GM18861 (cell line): ENCODE measurements around the gene VNN1.

Source experiments
- ATAC-seq: cut with Tn5 transposase; IDR thresholded peaks from one replicate; pipeline ENCODE4 v1.9.1; 2021; ENCODE audit not compliant: unreplicated experiment

VNN1 gene

GRCh38 chr6:132713352-132714134 is at the start of gene VNN1:
VNN1 (minus strand) TSS chr6:132714055; CDS start chr6:132714035, 20 bp downstream.
- peak; percentile 70 for ATAC-seq

DNA sequence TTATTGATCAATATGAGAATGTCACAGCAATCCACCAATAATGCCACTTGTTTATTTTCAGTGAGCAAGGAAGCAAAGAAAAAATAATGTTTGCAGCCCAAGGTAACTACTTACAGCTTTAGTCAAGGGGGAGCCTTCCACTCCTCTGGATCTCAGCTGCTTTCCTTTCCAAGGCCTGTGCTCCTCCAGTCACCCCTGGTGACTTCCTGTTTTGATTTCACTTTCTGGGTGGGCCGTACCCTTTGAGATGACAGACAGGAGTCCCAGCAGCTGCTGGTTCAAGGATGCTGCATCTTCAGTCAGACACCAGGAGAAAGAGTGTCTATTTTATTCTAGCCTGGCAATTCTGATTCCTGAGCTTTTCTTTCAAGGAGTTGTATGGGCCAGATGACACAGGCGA is 49.4 kb upstream of the VNN1 start:
- ATAC-seq: peak; percentile 86

- ATAC-seq: peak; percentile 26
Measured at GRCh38 chr6:132760256-132760655, 46.4 kb upstream of the VNN1 start.

DNA sequence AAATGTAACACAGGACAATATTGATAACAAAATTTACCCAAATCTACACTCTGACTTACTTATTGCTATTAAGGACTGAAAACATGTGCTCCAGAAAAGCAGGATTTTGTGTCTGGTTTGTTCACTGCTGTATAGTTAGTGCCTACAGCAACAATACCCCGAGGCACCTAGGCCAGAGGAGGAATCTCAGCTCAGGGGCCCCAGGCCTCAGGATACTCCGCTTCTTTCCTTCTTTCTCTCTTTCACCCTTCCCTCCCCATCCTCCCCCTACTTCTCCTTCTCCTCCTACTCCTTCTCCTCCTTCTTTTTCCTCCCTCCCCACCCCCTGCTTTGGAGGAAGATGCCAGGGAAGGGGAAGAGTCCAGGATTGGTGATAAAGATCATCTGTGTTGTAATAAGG is 44.8 kb upstream of the VNN1 start:
- no peak for ATAC-seq

DNA sequence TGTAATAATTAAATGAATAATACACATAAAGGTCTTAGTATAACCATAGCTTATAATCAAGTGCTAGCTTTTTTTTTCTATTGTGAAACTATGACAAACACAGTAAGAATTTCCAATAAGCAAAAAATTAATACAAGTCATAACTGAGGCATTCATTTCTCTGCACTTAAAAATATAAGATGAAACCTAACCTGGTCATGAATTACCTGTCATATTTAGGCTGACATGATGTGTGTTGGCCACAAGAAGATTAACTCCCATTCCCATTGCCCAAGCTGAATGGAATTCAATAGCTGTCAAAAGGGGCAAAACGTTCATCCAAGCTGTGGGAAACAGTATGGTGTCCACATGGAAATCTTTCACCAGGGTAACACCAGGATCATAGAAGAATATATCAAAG is 38.4 kb upstream of the VNN1 start:
- no peak for ATAC-seq

- ATAC-seq: no peak
Measured at GRCh38 chr6:132751828-132752227, 38.0 kb upstream of the VNN1 start.

- peak; percentile 52 for ATAC-seq
Measured at GRCh38 chr6:132751306-132751705, 37.5 kb upstream of the VNN1 start.

DNA sequence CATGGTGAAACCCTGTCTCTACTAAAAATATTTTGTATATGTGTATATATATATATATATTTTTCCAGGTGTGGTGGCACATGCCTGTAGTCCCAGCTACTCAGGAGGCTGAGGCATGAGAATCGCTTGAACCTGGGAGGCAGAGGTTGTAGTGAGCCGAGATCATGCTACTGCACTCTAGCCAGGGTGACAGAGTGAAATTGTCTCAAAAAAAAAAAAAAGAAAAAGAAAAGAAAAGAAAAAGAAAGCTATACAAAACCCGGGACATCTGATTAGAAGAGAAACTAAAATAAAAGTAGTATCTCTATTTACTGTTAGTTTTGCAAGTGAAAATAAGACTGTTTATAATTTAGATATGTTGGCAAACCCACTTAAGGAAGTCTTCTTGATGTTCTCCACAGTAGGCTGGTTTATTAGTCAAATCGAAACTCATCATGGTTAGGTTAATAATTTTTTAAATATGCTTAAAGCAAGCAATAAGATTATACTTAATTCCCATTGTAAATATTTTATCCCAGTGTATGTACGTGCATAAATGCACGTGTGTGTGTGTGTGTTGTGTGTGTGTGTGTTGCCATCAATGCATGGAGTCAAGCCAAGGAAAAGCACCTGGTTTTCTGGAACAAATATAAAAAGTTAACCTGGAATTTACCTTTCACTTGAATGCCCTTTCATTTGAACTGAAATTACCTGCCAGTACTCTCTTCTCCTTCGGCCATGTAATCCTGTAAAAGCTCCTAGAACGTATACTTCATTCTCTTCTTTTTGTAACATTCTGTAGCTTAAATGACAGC is 36.8 kb upstream of the VNN1 start:
- ATAC-seq: peak; percentile 72

GRCh38 chr6:132749111-132749510 is 35.3 kb upstream of the VNN1 start:
- ATAC-seq: no peak

DNA sequence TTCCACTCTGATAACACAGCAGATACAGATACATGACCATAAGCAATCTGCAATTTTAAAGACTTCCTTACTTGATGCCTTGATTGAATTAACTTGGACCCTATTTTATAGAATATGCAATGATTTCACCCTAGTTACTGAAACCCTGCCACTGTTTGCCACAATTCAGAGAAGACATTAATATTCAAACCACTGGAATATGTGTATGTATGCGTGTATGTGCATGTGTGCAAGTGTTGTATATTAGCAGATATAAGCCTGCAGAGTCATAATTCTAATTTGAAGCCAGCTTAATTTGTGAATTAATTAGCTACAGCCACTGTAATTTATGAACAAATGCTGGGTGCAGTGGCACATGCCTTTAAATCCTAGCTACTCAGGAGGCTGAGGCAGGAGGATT is 34.6 kb upstream of the VNN1 start:
- no peak for ATAC-seq

DNA sequence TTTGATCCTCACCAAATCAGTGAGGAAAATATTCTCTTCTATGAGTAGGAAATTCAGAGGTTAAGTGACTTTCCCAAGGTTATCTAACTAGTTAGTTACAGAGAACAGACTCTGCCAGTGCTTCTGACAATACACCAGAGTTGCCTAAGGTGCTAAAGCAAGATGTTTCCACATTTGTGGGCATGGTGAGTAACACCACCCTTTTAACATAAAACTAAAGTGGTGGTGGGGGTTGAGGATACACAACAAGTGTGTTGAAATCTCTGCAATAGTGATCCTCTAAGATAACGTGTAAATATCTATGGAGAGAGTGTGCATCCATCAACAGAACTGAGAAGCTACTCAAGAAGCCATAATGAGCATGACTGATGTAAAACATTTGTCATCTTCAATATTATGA is 32.2 kb upstream of the VNN1 start:
- no peak for ATAC-seq

GRCh38 chr6:132742495-132742894 is 28.6 kb upstream of the VNN1 start:
- ATAC-seq: no peak

GRCh38 chr6:132741281-132741680 is 27.4 kb upstream of the VNN1 start:
- ATAC-seq: no peak

- no peak for ATAC-seq
Measured at GRCh38 chr6:132736239-132736638, 22.4 kb upstream of the VNN1 start.

DNA sequence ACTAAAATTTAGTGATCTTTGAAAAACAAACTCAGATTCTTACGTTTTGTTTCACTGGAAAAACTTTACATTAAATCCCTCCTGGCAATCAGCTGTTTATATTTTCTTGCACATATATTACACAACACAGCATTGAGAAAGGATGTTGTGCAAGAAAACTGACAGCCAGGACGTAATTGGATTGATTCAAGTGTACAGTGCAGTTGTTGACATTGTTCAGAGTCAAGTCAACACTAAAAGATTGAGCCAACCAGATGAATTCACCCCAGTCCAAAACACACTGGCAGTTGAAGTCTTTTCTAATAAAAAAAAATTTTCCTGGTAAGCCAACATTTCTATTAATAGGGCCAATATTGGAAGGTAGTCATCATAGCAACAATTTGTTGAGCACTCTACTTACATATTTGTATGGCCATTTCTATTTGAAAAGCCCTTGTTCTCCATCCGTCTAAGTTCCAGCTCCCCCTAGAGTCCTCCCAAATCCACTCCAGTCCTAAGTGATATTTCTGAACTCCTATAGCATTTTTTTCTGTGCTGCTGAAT is 20.9 kb upstream of the VNN1 start:
- no peak for ATAC-seq

- ATAC-seq: no peak
Measured at GRCh38 chr6:132733814-132734213, 20.0 kb upstream of the VNN1 start.

- ATAC-seq: no peak
Measured at GRCh38 chr6:132733283-132733682, 19.4 kb upstream of the VNN1 start.

DNA sequence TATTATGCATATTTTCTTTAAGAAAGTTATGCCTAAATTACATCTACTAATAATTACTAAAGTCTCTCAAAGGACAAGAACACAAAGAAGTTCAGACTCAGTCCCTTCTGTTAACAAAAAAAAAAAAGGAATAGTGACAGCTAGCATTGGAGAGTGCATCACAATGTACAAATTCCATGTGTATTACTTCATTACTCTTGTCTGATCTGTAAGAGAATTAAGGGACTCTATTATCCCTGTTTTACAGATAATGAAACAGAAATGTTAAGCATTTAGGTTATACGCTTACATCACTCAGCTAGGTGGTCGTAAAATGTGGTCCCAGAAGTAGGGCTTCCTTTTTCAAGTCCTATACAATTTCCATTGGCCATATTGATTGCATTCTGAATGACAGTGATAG is 17.2 kb upstream of the VNN1 start:
- ATAC-seq: no peak

DNA sequence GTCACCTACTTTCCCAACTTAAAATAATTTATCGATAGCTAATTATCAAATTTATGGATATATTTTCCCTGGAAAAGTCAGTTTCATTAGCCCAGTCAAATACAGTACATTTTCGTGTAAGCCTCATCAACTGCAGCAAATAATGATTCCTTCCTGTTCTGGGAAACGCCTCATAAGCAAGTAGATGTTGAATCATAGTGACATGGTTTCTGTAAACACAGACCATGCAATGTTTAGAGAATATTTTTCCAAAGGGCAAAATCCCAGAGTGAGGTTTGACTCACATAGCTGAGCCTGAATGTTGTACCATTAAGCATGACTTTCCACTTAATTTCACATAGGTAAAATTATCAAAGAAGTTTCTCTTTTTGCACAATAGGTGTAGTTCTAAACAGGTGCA is 16.7 kb upstream of the VNN1 start:
- ATAC-seq: no peak

- ATAC-seq: no peak
Measured at GRCh38 chr6:132728616-132729015, 14.8 kb upstream of the VNN1 start.

- no peak for ATAC-seq
Measured at GRCh38 chr6:132726608-132726975, 12.7 kb upstream of the VNN1 start.

DNA sequence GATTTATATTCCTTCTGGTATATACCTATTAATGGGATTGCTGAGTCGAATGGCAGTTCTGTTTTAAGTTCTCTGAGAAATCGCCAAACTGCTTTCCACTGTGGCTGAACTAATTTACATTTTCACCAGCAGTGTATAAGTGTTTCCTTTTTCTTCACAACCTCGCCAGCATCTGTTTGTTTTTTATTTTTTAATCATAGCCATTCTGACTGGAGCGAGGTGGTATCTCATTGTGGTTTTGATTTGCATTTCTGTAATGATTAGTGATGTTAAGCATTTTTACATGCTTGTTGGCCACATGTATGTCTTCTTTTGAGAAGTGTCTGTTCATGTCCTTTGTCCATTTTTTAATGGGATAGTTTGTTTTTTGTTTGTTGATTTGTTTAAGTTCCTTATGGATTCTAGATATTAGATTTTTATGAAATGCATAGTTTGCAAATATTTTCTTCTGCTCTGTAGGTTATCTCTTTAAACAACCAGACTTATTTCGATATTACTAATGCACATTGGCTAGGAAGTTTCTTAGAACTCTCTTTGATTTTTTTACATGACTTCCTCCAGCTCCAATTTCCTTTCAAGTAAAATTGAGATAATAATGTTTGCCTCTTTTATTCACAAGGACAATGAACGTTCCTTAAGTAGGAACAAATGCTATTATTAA is 12.2 kb upstream of the VNN1 start:
- peak; percentile 96 for ATAC-seq
